GM12892 (cell line): ENCODE measurements around the gene IGSF21.

Experiments
- POLR2A ChIP-seq: IDR thresholded peaks from 2 replicates; pipeline ENCODE4 v1.6.1; 2011; ENCODE audit warnings: low read depth, low read length, control low read depth
- POLR2AphosphoS5 ChIP-seq: IDR thresholded peaks from 2 replicates; pipeline ENCODE4 v1.6.1; 2011; ENCODE audit warnings: low read depth, low read length, control low read depth
- TAF1 ChIP-seq: IDR thresholded peaks from 2 replicates; pipeline ENCODE4 v1.6.1; 2011; ENCODE audit warnings: low read depth, mild to moderate bottlenecking, control low read depth, low read length, borderline replicate concordance

GRCh38 chr1:18419113-18419844 is 311.7 kb downstream of the IGSF21 start:
- TF ChIP-seq POLR2A (no peak), POLR2AphosphoS5 (no peak), TAF1 (no peak)
